Measurements from ENCODE around the gene PHF21A.

DNA sequence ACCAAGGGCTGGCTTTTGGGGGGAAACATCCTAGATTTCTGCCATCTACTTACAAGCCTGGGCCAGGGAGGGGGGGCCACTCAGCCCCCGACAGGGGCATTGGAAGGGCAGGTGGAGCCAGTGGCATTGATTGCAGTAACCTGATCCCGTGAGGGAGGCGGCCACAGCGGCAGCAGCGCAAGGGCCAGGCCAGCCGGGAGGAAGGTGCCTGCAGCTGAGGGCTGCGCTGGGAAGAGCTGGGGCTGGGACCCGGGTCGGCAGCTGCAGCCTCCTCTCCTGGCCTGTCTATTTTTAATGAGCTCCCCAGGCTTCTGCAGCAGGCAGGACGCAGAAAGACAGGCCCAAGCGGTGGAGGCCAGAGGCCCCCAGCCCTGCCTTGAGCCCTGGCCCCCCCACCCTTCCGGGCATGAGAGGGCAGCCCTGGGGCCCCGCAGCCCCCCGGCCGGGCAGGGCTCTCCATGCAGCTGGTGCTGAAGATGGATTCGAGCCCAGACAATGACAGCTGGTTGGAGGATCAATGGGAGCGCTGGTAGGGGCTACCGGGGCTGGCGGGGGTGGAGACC is 224.8 kb downstream of the PHF21A start:
- TF ChIP-seq, protein P1, sequence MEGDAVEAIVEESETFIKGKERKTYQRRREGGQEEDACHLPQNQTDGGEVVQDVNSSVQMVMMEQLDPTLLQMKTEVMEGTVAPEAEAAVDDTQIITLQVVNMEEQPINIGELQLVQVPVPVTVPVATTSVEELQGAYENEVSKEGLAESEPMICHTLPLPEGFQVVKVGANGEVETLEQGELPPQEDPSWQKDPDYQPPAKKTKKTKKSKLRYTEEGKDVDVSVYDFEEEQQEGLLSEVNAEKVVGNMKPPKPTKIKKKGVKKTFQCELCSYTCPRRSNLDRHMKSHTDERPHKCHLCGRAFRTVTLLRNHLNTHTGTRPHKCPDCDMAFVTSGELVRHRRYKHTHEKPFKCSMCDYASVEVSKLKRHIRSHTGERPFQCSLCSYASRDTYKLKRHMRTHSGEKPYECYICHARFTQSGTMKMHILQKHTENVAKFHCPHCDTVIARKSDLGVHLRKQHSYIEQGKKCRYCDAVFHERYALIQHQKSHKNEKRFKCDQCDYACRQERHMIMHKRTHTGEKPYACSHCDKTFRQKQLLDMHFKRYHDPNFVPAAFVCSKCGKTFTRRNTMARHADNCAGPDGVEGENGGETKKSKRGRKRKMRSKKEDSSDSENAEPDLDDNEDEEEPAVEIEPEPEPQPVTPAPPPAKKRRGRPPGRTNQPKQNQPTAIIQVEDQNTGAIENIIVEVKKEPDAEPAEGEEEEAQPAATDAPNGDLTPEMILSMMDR (IDR thresholded peaks at IDR 0.05 in 4 of 5, conservative IDR thresholded peaks at IDR 0.05 in 1 of 5): no peak
- TF ChIP-seq POLR2A (IDR thresholded peaks at IDR 0.05): no peak

Measured in gastrocnemius medialis (tissue), 4 donors.